ENCODE results near the gene SORBS1.

SORBS1 gene

DNA sequence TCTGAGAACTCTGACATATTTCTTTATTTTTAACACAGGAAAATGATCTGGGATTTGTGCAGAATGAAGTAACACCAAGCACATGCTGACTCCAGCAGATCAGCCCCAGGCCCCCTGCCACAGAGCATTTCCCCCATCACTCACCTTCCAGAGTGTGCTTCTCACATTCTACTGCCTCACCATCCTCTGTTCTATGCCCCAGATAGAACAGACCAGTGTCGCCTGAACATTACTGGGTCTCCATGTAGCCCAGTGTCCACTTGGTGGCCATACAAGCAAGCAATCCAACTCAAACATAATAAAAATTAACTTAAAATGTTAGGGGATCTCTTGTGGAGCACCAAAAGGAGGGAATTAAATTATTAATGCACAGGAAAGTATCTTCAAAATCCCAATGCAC, 58.8 kb downstream of the SORBS1 start:
- no peak for DNase-seq (ENCODE audit: low read depth)
- TF ChIP-seq, protein P1, sequence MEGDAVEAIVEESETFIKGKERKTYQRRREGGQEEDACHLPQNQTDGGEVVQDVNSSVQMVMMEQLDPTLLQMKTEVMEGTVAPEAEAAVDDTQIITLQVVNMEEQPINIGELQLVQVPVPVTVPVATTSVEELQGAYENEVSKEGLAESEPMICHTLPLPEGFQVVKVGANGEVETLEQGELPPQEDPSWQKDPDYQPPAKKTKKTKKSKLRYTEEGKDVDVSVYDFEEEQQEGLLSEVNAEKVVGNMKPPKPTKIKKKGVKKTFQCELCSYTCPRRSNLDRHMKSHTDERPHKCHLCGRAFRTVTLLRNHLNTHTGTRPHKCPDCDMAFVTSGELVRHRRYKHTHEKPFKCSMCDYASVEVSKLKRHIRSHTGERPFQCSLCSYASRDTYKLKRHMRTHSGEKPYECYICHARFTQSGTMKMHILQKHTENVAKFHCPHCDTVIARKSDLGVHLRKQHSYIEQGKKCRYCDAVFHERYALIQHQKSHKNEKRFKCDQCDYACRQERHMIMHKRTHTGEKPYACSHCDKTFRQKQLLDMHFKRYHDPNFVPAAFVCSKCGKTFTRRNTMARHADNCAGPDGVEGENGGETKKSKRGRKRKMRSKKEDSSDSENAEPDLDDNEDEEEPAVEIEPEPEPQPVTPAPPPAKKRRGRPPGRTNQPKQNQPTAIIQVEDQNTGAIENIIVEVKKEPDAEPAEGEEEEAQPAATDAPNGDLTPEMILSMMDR (IDR thresholded peaks at IDR 0.05; ENCODE audit: control insufficient read depth, insufficient read depth, low read depth, low read length, missing control alignments) = no peak
- no peak overlapping the region for H3K4me3 ChIP-seq (ENCODE audit: control insufficient read depth, low read depth, low read length)

DNA sequence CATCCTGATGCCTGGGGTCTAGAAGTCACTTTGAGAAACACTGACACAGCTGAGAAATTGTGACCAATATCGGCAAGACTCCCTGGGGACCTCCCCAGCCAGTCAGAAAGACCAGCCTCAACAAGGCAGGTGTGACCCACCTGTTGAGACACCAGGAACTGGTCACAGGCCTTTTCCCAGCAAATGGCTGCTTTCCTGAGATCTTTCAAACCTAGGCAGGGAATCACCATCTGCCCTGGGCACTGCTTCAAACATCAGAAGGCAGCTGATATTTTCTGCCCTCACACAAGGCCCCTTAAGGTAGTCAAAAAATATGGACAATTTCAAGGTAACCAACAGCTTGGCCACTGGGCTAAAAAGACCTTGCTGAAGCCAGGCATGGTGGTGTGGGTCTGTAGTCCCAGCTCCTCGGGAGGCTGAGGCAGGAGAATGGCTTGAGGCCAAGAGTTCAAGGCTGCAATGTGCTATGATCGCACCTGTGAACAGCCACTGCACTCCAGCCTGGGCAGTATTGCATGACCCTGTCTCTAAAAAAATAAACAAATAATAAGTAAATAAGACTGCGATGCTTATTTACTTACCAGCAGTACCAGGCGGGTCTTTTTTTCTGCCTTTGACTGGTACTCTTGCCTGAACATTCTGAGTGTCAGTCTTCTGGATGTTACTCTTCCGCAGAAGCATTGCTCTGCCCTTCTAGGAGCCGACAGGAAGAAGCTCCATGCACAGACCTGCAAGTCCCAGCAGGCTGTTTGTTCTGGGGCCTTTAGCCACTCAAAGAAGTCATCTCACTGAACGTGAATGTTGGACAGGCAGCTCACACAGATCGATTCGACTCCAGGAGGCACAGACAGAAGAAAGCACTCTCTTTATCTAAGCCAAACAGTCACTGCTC, 59.7 kb downstream of the SORBS1 start:
- no peak overlapping the region for H3K4me3 ChIP-seq (ENCODE audit: control insufficient read depth, low read depth, low read length)
- DNase-seq (ENCODE audit: low read depth) = no peak
- TF ChIP-seq, protein P1 (IDR thresholded peaks at IDR 0.05; ENCODE audit: control insufficient read depth, insufficient read depth, low read depth, low read length, missing control alignments) = no peak

DNA sequence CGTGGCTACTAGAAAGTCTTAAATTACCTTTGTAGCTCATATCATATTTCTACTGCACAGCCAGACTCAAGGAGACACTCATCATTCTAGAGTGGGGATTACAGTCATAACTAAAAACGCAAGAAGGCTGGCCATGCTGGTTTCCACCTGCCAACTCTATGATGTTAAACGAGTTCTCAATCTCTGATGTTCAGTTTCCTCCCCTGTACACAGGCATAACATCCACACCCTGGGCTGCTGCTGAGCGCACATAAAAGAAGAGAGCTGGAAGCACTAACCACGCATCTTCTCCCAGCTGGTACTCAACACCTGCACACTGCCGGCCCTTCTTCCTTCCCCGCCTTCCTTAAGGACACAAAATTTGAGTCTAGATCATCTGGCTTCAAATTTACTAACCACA, 60.5 kb downstream of the SORBS1 start:
- TF ChIP-seq, protein P1 (IDR thresholded peaks at IDR 0.05; ENCODE audit: control insufficient read depth, insufficient read depth, low read depth, low read length, missing control alignments) = no peak
- no peak for DNase-seq (ENCODE audit: low read depth)
- no peak overlapping the region for H3K4me3 ChIP-seq (ENCODE audit: control insufficient read depth, low read depth, low read length)

DNA sequence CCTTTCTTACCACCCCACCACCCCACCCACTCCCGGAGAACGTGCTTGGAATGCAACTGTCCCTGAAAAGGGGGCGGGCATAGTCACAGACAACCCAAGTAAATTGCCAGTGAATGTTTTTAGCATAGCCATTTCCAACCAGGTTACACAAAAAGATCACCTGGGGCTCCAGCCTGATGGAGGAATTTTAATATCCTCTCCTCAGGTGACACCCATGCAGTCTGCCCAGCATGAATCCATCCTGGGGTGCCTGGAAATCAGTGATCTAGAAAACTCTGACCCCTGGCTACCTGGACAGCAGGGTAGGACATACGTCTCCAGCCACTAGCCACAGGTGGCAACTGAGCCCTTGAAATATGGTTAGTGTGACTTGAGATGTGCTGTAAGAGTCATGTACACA, 61.1 kb downstream of the SORBS1 start:
- TF ChIP-seq, protein P1 (IDR thresholded peaks at IDR 0.05; ENCODE audit: control insufficient read depth, insufficient read depth, low read depth, low read length, missing control alignments) = no peak
- DNase-seq (ENCODE audit: low read depth) = no peak
- no peak overlapping the region for H3K4me3 ChIP-seq (ENCODE audit: control insufficient read depth, low read depth, low read length)

DNA sequence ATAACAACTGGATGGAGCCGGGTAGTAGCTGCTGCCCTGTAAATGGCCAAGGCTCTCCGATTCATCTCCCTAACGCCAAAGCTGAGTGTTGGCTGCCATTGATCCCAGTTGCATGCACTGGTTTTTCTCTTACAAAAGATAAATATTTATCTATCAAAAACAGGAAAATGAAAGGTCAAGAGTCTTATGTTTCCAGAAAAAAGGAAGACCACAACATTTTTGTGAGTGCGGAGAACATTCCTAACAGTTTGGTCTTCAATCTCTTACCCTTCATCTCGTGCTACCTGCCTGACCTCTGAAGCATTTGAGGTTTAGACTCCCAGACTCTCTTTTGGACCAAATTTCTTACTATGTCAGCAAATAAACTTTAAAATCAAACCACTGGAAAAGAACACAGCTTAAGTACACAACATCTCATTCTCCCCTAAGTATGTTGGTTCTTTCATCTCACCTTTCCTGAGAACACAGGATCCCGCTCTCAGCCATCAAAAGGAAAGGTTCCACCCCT, 61.6 kb downstream of the SORBS1 start:
- TF ChIP-seq, protein P1 (IDR thresholded peaks at IDR 0.05; ENCODE audit: control insufficient read depth, insufficient read depth, low read depth, low read length, missing control alignments) = no peak
- no peak for DNase-seq (ENCODE audit: low read depth)
- H3K4me3 ChIP-seq (ENCODE audit: control insufficient read depth, low read depth, low read length) = no peak overlapping the region

DNA sequence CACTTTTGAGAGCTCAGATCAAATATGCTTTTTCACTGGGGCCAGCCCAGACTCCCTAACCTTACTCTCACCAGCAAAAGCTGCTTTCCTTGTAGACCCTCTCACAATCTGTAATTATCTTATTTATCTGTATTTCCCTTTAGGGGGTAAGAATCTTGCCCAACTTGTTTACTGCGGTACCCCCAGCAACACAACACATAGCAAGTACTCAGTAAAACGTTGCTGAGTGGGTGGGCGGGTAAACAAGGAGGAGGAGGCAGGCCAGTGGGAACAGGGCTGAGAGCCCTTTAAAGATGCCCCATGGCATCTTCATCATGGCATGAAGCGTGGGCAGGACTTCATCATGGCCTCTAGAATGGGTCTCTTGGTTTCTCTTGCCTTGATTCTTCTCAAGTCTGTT, 64.2 kb downstream of the SORBS1 start:
- H3K4me3 ChIP-seq (ENCODE audit: control insufficient read depth, low read depth, low read length) = no peak overlapping the region
- no peak for DNase-seq (ENCODE audit: low read depth)
- TF ChIP-seq, protein P1 (IDR thresholded peaks at IDR 0.05; ENCODE audit: control insufficient read depth, insufficient read depth, low read depth, low read length, missing control alignments) = no peak

Data from AG09309 (cell line).